Measurements from ENCODE around the gene PDCL2.

The PDCL2 gene

GRCh38 chr4:55543858-55544257, 48.2 kb downstream of the PDCL2 start:
- peaks cover 2% of the 10 kb centered on the region for H3K36me3 Mint-ChIP-seq (ENCODE audit: low read depth)
- TF ChIP-seq, protein P1, sequence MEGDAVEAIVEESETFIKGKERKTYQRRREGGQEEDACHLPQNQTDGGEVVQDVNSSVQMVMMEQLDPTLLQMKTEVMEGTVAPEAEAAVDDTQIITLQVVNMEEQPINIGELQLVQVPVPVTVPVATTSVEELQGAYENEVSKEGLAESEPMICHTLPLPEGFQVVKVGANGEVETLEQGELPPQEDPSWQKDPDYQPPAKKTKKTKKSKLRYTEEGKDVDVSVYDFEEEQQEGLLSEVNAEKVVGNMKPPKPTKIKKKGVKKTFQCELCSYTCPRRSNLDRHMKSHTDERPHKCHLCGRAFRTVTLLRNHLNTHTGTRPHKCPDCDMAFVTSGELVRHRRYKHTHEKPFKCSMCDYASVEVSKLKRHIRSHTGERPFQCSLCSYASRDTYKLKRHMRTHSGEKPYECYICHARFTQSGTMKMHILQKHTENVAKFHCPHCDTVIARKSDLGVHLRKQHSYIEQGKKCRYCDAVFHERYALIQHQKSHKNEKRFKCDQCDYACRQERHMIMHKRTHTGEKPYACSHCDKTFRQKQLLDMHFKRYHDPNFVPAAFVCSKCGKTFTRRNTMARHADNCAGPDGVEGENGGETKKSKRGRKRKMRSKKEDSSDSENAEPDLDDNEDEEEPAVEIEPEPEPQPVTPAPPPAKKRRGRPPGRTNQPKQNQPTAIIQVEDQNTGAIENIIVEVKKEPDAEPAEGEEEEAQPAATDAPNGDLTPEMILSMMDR (IDR thresholded peaks at IDR 0.05; ENCODE audit: unreplicated experiment in 3 of 3), result peak in 2 of 3 experiments; percentile 8 to 32
- no peaks in the 10 kb centered on the region for H3K27me3 Mint-ChIP-seq (ENCODE audit: low read depth)
- peak overlapping the region; percentile 91 to 99 (median 98) for H3K4me3 Mint-ChIP-seq
- H3K27ac Mint-ChIP-seq, result peak overlapping the region; percentile 99
- H3K4me1 Mint-ChIP-seq, result peaks cover 42% of the 10 kb centered on the region
- no peaks in the 10 kb centered on the region for H3K9me3 Mint-ChIP-seq

DNA sequence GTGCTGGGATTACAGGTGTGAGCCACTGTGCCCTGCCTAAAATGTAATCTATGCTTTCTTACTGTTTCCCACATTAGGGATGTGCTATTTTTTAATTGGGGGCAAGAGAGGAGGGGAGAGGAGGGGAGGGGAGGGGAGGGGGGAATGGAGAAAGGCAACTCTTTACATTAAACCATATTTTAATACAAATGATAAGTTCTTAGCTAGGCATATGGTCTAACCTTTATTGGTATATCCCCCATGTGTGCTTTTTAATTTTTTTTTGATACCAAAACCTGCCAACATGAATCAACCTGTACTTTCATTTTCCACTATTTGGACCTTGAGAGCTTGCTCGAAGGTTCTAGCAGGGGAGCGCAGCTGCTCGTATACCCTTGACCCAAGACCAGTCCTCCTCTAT, 51.8 kb downstream of the PDCL2 start:
- no peak overlapping the region for H3K27ac Mint-ChIP-seq
- H3K27me3 Mint-ChIP-seq (ENCODE audit: low read depth), result no peaks in the 10 kb centered on the region
- TF ChIP-seq, protein P1 (IDR thresholded peaks at IDR 0.05; ENCODE audit: unreplicated experiment in 3 of 3), result no peak
- H3K4me3 Mint-ChIP-seq, result no peak overlapping the region
- H3K36me3 Mint-ChIP-seq (ENCODE audit: low read depth), result peaks cover 30% of the 10 kb centered on the region
- peaks cover 19% of the 10 kb centered on the region for H3K9me3 Mint-ChIP-seq
- peaks cover 21% of the 10 kb centered on the region for H3K4me1 Mint-ChIP-seq

GRCh38 chr4:55539658-55540057, 52.4 kb downstream of the PDCL2 start:
- Mint-ChIP-seq H3K4me1 (peaks cover 14% of the 10 kb centered on the region), H3K36me3 (ENCODE audit: low read depth) (peaks cover 30% of the 10 kb centered on the region), H3K27me3 (ENCODE audit: low read depth) (no peaks in the 10 kb centered on the region), H3K27ac (no peak overlapping the region), H3K9me3 (peaks cover 19% of the 10 kb centered on the region), H3K4me3 (no peak overlapping the region)
- TF ChIP-seq, protein P1 (IDR thresholded peaks at IDR 0.05; ENCODE audit: unreplicated experiment in 3 of 3), result no peak

GRCh38 chr4:55538531-55538930, 53.5 kb downstream of the PDCL2 start:
- H3K9me3 Mint-ChIP-seq, result peaks cover 26% of the 10 kb centered on the region
- H3K36me3 Mint-ChIP-seq (ENCODE audit: low read depth), result peaks cover 40% of the 10 kb centered on the region

GRCh38 chr4:55534306-55534705, 57.7 kb downstream of the PDCL2 start:
- H3K4me1 Mint-ChIP-seq, result no peaks in the 10 kb centered on the region
- no peak overlapping the region for H3K27ac Mint-ChIP-seq
- H3K27me3 Mint-ChIP-seq (ENCODE audit: low read depth), result no peaks in the 10 kb centered on the region
- TF ChIP-seq, protein P1 (IDR thresholded peaks at IDR 0.05; ENCODE audit: unreplicated experiment in 3 of 3), result no peak
- H3K4me3 Mint-ChIP-seq, result no peak overlapping the region
- peaks cover 57% of the 10 kb centered on the region for H3K9me3 Mint-ChIP-seq
- peaks cover 82% of the 10 kb centered on the region for H3K36me3 Mint-ChIP-seq (ENCODE audit: low read depth)

More at GRCh38 chr4:55538531-55538930, 53.5 kb downstream of the PDCL2 start:
- Mint-ChIP-seq H3K27me3 (ENCODE audit: low read depth) (no peaks in the 10 kb centered on the region), H3K4me1 (peaks cover 5% of the 10 kb centered on the region), H3K27ac (no peak overlapping the region), H3K4me3 (no peak overlapping the region)
- TF ChIP-seq, protein P1 (IDR thresholded peaks at IDR 0.05; ENCODE audit: unreplicated experiment in 3 of 3), result no peak

- no peak overlapping the region for H3K27ac Mint-ChIP-seq
- peaks cover 68% of the 10 kb centered on the region for H3K36me3 Mint-ChIP-seq (ENCODE audit: low read depth)
- H3K27me3 Mint-ChIP-seq (ENCODE audit: low read depth), result no peaks in the 10 kb centered on the region
- H3K4me3 Mint-ChIP-seq, result no peak overlapping the region
- TF ChIP-seq, protein P1 (IDR thresholded peaks at IDR 0.05; ENCODE audit: unreplicated experiment in 3 of 3), result no peak
- H3K9me3 Mint-ChIP-seq, result peaks cover 43% of the 10 kb centered on the region
- H3K4me1 Mint-ChIP-seq, result no peaks in the 10 kb centered on the region
Observed at GRCh38 chr4:55530691-55531090, 61.4 kb downstream of the PDCL2 start.
